HG03565 (cell line): ENCODE measurements around the gene NOM1.
"Not testable (repeated sequence)": the region's sequence is repeated elsewhere in the genome, so short reads cannot be mapped to it uniquely, and the experiment has no call there.

Experiments
- ATAC-seq: cut with Tn5 transposase; IDR thresholded peaks from one replicate; pipeline ENCODE4 v1.9.1; 2021; ENCODE audit warnings: mild to moderate bottlenecking, moderate library complexity; ENCODE audit not compliant: unreplicated experiment

NOM1 gene

DNA sequence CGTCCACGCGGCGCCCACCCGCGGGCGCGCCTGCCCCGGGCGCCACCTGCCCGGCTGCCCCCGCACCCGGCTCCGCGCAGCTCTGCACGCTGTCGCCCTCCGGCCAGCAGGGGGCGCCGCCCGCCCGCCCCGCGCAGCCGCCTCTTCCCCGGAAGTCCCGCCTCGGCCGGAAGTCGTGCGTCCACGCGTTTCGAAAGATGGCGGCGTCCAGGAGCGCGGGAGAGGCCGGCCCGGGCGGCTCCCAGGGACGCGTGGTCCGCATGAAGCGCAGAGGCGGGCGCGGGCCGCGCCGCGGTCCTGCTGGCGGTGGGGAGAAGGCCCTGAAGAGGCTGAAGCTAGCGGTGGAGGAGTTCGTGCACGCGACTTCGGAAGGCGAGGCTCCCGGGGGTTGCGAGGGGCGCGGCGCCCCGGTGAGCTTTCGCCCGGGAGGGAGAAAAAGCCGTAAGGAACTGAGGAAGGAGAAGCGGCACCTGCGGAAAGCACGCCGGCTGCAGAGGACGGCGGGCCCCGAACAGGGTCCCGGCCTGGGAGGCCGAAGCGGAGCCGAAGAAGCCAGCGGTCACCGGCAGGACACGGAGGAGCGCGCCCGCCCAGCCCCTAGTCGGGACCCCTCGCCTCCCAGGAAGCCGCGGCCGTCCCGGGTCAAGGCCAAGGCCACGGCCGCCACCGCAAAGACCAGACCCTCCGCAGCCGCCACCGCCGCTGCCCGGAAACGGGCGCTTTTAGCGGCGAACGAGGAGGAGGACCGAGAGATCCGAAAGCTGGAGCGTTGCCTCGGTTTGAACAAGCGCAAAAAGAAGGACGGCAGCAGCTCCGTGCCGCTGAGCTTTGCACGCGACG, at the start of gene NOM1:
TSS of gene NOM1 (plus strand) at position 172 of the 840 bp plus-strand sequence. CDS start at position 198, 26 bp downstream.
- ATAC-seq = peak; percentile 81

- ATAC-seq = not testable (repeated sequence)
These were observed 49.4 kb upstream of the NOM1 start for GRCh38 chr7:156900093-156900492.

DNA sequence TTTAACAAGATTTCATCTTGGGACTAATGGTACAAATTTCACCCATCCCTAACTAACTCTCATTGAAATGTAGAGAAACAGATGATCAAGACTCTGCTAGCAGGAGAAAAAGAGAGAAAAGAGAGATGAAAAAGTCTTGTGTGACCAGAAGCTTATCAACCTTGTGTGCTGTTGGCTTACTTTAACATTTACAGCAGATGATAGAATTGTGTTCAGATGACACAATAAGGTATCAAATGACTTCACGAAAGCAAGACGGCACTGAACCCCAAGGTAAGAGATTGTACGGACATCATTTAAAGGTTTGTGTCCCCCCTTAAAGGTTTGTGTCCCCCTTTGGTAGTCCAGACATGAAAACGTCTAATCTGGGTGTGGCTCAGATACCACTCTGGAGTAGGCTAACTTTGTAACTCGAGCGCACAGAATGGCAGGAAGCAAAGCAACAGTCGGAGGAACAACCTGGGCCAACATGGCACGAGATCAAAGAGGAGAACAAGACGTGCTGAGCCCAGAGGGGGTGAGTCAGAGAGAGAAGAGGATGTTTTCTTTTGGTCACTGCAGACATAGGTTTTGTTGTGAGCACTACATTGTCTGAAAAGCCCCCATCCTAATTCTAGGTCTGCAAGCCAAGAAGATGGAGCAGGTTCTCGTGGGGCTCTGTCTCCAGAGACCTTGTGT, 46.1 kb upstream of the NOM1 start:
- no peak for ATAC-seq

DNA sequence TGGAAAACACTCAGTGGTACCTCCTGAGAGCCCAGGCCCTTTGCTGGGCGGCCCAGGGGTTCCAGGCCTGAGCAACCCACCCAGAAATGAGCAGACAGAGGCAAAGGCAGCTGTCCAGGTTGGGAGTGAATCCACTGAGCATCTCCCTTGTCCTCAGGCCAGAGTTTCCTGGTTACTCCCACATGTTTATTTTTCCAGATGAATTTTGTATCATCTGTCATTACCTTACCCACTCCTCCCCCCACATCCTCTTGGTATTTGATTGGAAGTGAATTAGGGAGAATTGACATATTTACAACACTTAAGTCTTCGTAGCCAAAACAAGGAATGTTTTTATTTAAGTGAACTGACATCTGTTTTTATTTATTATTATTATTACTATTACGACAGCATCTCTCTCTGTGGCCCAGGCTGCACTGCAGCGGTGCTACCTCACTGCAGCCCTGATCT, 43.3 kb upstream of the NOM1 start:
- ATAC-seq = no peak

DNA sequence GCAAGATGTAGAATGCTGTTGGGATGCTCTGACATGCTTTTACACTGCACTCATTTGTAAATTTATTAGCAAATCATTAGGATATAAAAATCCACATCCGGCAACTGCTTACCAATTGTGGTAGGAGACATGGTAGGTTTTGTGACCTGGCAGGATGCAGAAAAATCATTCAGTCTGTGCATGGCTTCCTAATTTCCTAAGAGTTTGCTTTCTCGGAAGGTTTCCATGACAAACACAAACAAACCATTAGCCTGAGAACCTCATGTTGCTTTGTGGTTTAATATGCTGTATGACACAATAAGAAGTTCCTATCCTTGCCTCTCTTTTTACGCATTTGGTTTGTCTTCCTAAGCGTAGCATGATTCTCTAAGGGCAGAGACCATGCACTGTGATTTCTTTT, 41.9 kb upstream of the NOM1 start:
- no peak for ATAC-seq

GRCh38 chr7:156909574-156910252, 39.8 kb upstream of the NOM1 start:
- ATAC-seq = not testable (repeated sequence)

GRCh38 chr7:156918635-156919034, 30.9 kb upstream of the NOM1 start:
- no peak for ATAC-seq

- no peak for ATAC-seq
These were observed 30.3 kb upstream of the NOM1 start for GRCh38 chr7:156919132-156919713.

DNA sequence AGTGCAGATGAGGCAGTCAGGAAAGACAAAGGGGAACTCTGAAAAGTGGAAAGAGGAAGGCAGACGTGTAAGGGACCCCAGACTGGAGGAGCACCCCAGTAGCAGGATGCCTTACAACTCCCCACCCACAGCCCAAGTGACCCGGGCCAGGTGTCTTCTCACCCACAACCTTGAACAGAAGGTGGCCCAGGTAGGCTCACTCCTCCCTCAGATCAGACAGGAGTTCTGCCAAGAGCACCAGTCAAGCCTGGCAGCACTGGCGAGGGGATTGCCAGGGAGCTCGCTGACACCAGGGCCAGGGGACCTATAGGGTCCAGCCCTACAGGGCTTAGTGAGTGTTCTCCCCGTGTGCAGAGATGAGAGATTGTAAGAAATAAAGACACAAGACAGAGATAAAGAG, 29.4 kb upstream of the NOM1 start:
- no peak for ATAC-seq

DNA sequence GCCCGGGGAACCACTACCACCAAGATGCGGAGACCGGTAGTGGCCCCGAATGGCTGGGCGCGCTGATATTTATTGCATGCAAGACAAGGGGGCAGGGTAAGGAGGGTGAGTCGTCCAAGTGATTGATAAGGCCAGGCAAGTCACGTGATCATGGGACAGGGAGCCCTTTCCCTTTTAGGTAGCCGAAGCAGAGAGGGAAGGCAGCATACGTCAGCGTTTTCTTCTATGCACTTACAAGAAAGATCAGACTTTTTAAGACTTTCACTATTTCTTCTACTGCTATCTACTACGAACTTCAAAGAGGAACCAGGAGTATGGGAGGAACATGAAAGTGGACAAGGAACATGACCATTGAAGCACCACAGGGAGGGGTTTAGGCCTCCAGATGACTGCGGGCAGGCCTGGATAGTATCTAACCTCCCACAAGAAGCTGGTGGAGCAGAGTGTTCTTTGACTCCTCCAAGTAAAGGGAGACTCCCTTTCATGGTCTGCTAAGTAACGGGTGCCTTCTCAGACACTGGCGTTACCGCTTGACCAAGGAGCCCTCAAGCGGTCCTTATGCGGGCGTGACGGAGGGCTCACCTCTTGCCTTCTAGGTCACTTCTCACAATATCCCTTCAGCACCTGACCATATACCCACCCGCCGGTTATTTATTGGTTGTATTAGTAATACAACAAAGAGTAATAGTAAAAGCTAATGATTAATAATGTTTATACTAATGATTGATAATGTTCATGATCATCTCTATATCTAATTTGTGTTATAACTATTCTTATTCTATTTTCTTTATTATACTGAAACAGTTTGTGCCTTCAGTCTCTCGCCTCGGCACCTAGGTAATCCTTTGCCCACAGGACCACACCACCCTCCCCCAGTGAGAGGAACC, 28.8 kb upstream of the NOM1 start:
- ATAC-seq = not testable (repeated sequence)

DNA sequence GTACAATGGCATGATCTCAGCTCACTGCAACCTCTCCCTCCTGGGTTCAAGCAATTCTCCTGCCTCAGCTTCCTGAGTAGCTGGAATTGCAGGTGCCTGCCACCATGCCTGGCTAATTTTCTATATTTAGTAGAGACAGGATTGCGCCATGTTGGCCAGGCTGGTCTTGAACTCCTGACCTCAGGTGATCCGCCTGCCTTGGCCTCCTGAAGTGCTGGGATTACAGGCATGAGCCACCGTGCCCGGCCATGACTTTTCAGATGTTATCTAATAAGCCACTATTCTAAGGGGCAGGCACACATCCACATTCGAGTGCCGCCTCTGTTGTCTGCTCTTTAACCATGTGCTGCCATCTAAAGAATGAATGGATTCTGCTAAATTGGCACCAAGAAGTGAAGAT, 27.2 kb upstream of the NOM1 start:
- not testable (repeated sequence) for ATAC-seq

- not testable (repeated sequence) for ATAC-seq
These were observed 23.7 kb upstream of the NOM1 start for GRCh38 chr7:156925821-156926220.

DNA sequence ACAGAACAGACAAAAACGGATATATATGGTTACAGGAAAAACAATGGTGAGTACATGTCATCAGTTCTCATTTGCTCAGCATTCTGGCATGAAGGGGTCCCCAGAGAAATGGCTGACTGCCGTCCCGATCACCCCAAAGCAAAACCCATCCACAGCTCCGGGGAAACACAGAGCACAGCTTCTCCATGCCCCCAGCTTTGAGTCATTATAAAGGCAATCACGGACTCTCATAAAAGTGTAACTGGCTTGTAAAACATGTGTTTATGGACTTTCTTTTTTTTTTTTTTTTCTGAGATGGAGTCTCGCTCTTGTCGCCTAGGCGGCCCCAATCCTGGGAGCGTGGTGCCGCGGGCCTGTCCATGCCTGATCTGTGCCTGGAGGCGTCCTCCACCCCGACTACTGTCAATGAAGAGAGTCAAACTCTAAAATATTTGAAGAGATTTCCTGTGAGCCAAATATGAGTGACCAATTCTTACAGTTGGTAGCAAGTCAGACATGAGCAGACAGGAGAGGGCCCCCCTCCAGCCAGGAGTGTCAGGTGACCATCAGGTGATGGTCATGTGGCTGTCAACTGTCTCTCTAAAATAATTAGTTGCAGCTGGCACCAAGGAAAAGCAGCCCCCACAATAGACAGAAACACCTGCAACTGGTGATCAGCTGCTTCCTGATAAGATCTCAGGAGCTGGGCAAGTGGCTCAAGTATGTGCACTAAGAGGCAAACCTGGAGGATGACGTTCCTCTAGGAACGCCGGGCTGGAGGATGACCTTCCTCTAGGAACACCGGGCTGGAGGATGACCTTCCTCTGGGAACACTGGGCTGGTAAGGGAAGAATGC, 21.7 kb upstream of the NOM1 start:
- ATAC-seq = no peak

DNA sequence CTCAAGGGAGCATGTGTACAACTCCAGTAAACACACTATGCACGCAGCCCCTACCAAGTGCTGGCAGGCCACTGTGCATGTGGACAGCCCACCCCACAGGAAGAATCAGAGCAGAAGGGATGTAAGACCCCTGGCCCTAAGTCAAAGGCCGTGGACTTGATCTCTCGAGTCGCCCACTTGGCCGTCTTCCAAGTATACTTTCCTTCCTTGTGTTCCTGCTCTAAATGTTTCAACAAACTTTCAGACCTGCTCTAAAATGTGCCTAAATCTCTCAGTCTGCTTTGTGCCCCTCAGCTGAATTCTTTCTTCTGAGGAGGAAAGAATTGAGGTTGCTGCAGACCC, 21.1 kb upstream of the NOM1 start:
- no peak for ATAC-seq

DNA sequence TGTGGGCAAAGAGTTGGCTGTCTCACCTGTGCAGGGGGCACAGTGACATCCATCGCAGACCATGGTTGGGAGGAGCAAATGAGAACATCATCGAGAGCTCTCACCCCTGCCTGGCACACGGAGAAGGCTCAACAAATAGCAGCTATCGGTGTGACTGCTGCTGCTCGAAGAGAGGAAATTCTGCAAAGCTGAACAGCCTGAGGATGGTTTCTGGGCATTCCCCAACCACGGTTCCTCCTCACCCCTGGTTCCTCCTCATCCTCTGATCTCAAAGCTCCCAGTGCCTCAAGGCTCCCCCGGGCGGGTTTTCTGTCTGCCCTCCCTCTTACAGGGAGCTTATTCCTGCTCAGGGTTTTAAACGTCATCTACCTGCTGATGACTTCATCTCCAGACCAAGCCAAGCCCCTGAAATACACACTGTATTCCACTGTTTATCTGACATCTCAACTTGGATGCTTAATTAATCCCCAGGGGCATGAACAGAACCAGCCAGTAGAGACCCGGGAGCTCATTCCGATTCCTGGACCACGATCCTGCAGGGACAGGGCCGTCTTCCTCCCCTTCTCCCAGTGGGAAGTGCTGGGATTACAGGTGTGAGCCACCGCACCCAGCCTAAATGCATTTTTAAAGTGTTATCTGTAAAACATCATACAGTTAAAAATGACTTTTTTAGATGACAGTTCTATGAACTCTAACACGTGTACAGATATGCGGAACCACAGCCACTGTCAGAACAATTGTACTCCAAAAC, 19.5 kb upstream of the NOM1 start:
- ATAC-seq = no peak

GRCh38 chr7:156932006-156932405, 17.5 kb upstream of the NOM1 start:
- ATAC-seq = no peak

DNA sequence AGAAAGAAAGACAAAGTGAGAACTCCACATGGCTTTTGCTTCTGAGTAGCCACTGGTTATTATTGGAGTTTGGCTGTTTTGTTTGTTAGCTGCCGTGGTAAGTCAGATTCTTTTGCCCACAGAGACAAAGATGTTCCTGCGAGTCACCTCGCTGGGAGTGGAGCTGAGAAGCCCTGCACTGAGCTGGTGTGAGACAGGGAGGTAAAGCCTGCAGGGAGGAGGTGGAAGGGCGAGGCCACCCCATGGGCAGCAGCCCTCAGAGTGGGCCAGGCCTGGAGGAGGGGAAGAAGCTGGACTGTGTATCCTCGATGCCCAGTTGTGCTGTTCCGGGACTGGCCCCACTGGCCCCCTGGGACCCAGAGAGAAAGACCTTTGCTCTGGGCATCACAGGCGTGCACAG, 14.3 kb upstream of the NOM1 start:
- no peak for ATAC-seq

GRCh38 chr7:156936766-156937165, 12.7 kb upstream of the NOM1 start:
- not testable (repeated sequence) for ATAC-seq
